GM12878 (cell line): ENCODE measurements around the gene SASH3. TPM values are rescaled to one million over a fixed set of nuclear protein-coding genes. Genes with fewer than 3 reads are reported as not detected.

ENCODE experiments used
- ATAC-seq: fragments of 200-7000 bp; cut with Tn5 transposase; 3 replicates; pipeline ENCODE4 v1.9.1; 2020; ENCODE audit warnings: mild to moderate bottlenecking, moderate library complexity
- BruUV-seq: library from RNA; stranded (reverse); fragments of 400-500 nt; replicated peaks from 2 replicates; lab custom pipeline; 2021; lab: Mats Ljungman, UMichigan
- CTCF ChIA-PET: fragments of 300-600 bp; sonication (Branson Sonifier 250); formaldehyde crosslinking; extraction: SDS; loops from one replicate; lab custom pipeline; 2021; ENCODE audit warnings: inconsistent platforms; lab: Yijun Ruan, JAX
- POLR2A ChIA-PET: fragments of 350-600 bp; formaldehyde crosslinking; extraction: SDS; loops from one replicate; lab custom pipeline; 2021; ENCODE audit warnings: inconsistent platforms; lab: Charles Lee
- RAD21 ChIA-PET: fragments of 300-600 bp; sonication (Branson Sonifier 250); formaldehyde crosslinking; loops from one replicate; lab custom pipeline; 2023; ENCODE audit warnings: antibody characterized with exemption; ENCODE audit not compliant: unreplicated experiment; lab: Charles Lee
- SMC1A ChIA-PET: fragments of 300-600 bp; sonication (Branson Sonifier 250); formaldehyde crosslinking; loops from one replicate; lab custom pipeline; 2023; ENCODE audit not compliant: unreplicated experiment, uncharacterized antibody; lab: Charles Lee
- DNase-seq: peaks from one replicate; pipeline ENCODE4 v3.0.0-alpha.2; 2011; ENCODE audit warnings: low read depth, low spot score
- FAIRE-seq: peaks from 3 replicates; lab custom pipeline; 2011; peaks lifted over from hg19 to GRCh38; lab: Jason Lieb, UNC
- H2AFZ ChIP-seq: 2 replicates; pipeline ENCODE4 v1.6.0; 2011; ENCODE audit warnings: low read depth, low read length, control low read depth; ENCODE audit not compliant: control insufficient read depth
- H3K27ac ChIP-seq: 2 replicates; pipeline ENCODE4 v1.5.1; 2011; ENCODE audit warnings: control low read depth; ENCODE audit not compliant: control insufficient read depth, insufficient read depth
- H3K27me3 ChIP-seq, 2 experiments: replicated peaks in 1 of 2; 2 replicates each; pipeline versions ENCODE4 v1.6.0 to v1.6.1; 2011; ENCODE audit warnings: low read length in 1 of 2; ENCODE audit not compliant: control insufficient read depth in 2 of 2, insufficient read depth in 2 of 2
- H3K36me3 ChIP-seq, 2 experiments: 2 replicates each; pipeline ENCODE4 v1.5.1; 2011; ENCODE audit warnings: low read length in 1 of 2; ENCODE audit not compliant: control insufficient read depth in 2 of 2, insufficient read depth in 2 of 2
- H3K4me1 ChIP-seq: 2 replicates; pipeline ENCODE4 v1.6.1; 2011; ENCODE audit warnings: mild to moderate bottlenecking, low read length, moderate library complexity, mixed read lengths; ENCODE audit not compliant: control insufficient read depth, insufficient read depth
- H3K4me2 ChIP-seq: 2 replicates; pipeline ENCODE4 v1.6.0; 2011; ENCODE audit warnings: control low read depth; ENCODE audit not compliant: control insufficient read depth, insufficient read depth
- H3K4me3 ChIP-seq: fragments of 200-600 bp; sonication (generic); 2 replicates; pipeline ENCODE4 v1.5.1; 2016
- H3K79me2 ChIP-seq: 2 replicates; pipeline ENCODE4 v1.6.0; 2011; ENCODE audit warnings: low read length; ENCODE audit not compliant: control insufficient read depth, insufficient read depth
- H3K9ac ChIP-seq: 2 replicates; pipeline ENCODE4 v1.8.0; 2011; ENCODE audit warnings: low read length, control low read depth, mixed read lengths; ENCODE audit not compliant: control insufficient read depth, insufficient read depth
- H3K9me3 ChIP-seq: replicated peaks from 3 replicates; pipeline ENCODE4 v1.5.1; 2011; ENCODE audit warnings: mild to moderate bottlenecking, low read length; ENCODE audit not compliant: control insufficient read depth, insufficient read depth
- H4K20me1 ChIP-seq: 2 replicates; pipeline ENCODE4 v1.6.0; 2011; ENCODE audit not compliant: control insufficient read depth, insufficient read depth
- BRCA1 ChIP-seq: IDR thresholded peaks from 2 replicates; pipeline ENCODE4 v1.6.1; 2011; ENCODE audit warnings: low read depth, low read length, improper control_type of control experiment
- CEBPB ChIP-seq, 2 experiments: fragments of 150-350 bp in 1 of 2; IDR thresholded peaks; 2 replicates each; pipeline ENCODE4 v1.6.1; 2012 to 2014; ENCODE audit warnings: low read depth in 2 of 2, low read length in 2 of 2, borderline replicate concordance in 1 of 2, inconsistent platforms in 1 of 2
- CHD2 ChIP-seq: IDR thresholded peaks from 2 replicates; pipeline ENCODE4 v1.6.1; 2011; ENCODE audit warnings: low read depth, low read length, improper control_type of control experiment, borderline replicate concordance
- CREB1 ChIP-seq: IDR thresholded peaks from 2 replicates; pipeline ENCODE4 v1.6.1; 2012; ENCODE audit warnings: low read depth, mild to moderate bottlenecking, inconsistent platforms
- EGR1 ChIP-seq, 2 experiments: IDR thresholded peaks; 1 replicate in 1 of 2; 2 replicates in 1 of 2; pipeline ENCODE4 v1.6.1; 2011 to 2012; ENCODE audit warnings: low read depth in 2 of 2, low read length in 2 of 2, borderline replicate concordance in 1 of 2, mild to moderate bottlenecking in 1 of 2, moderate library complexity in 1 of 2
- ETV6 ChIP-seq, 2 experiments: fragments of 450-650 bp in 1 of 2; IDR thresholded peaks in 1 of 2; conservative IDR thresholded peaks in 1 of 2; 2 replicates each; pipeline ENCODE4 v1.6.1; 2014; ENCODE audit warnings: antibody characterized with exemption in 1 of 2, borderline replicate concordance in 1 of 2, low read depth in 1 of 2, mild to moderate bottlenecking in 1 of 2, moderate library complexity in 1 of 2
- HCFC1 ChIP-seq: fragments of 150-350 bp; IDR thresholded peaks from 2 replicates; pipeline ENCODE4 v1.6.1; 2014; ENCODE audit warnings: low read length
- JUNB ChIP-seq: IDR thresholded peaks from 2 replicates; pipeline ENCODE4 v1.6.1; 2016; ENCODE audit warnings: antibody characterized with exemption, mild to moderate bottlenecking
- MTA3 ChIP-seq: IDR thresholded peaks from 2 replicates; pipeline ENCODE4 v1.6.1; 2012; ENCODE audit warnings: low read length, inconsistent platforms, borderline replicate concordance
- POU2F2 ChIP-seq: IDR thresholded peaks from 3 replicates; pipeline ENCODE4 v1.6.1; 2011; ENCODE audit warnings: low read depth, mild to moderate bottlenecking, low read length, borderline replicate concordance
- SP1 ChIP-seq: IDR thresholded peaks from one replicate; pipeline ENCODE4 v1.6.1; 2011; ENCODE audit warnings: low read depth, low read length
- SRF ChIP-seq, 2 experiments: IDR thresholded peaks; 2 replicates each; pipeline ENCODE4 v1.6.1; 2011; ENCODE audit warnings: low read depth in 2 of 2, low read length in 2 of 2, mild to moderate bottlenecking in 1 of 2, moderate library complexity in 1 of 2
- TCF12 ChIP-seq: IDR thresholded peaks from 2 replicates; pipeline ENCODE4 v1.6.1; 2011; ENCODE audit warnings: low read depth, mild to moderate bottlenecking, low read length
- ZNF207 ChIP-seq: fragments of 450-650 bp; IDR thresholded peaks from 2 replicates; pipeline ENCODE4 v1.6.1; 2014; ENCODE audit warnings: antibody characterized with exemption, mild to moderate bottlenecking, borderline replicate concordance
- ZNF217 ChIP-seq: fragments of 450-650 bp; IDR thresholded peaks from 2 replicates; pipeline ENCODE4 v1.6.1; 2017; ENCODE audit warnings: antibody characterized with exemption, mild to moderate bottlenecking
- WGBS: methylation state at CpG from one replicate; pipeline ENCODE4 v1.1.6; 2016; ENCODE audit warnings: low lambda C conversion rate; ENCODE audit not compliant: insufficient replicate concordance, insufficient coverage; ENCODE audit errors: missing lambda C conversion rate; 5-methylcytosine and 5-hydroxymethylcytosine counted together
- in situ Hi-C: fragments of 300-500 bp; cut with MboI; formaldehyde crosslinking; loops from 9 replicates; pipeline ENCODE4 v1.14.3; 2018; ENCODE audit warnings: mixed read lengths
- intact Hi-C: fragments of 100-400 bp; cut with micrococcal nuclease; formaldehyde crosslinking; loops from one replicate; pipeline ENCODE4 v1.14.2; 2022; ENCODE audit not compliant: unreplicated experiment
- polyA plus RNA-seq, 11 experiments: library from polyadenylated mRNA; depleted of rRNA in 4 of 11; unstranded in 6 of 11; stranded (reverse) in 5 of 11; fragments of >200 nt; fragmentation: Nextera tagmentation in 4 of 11; fragmentation: Illumina TruSeq in 1 of 11; extraction: Ambion mirVana in 4 of 11; extraction: Trizol in 1 of 11; gene quantifications; 1 replicate in 1 of 11; 2 replicates in 10 of 11; pipeline versions ENCODE4 v1.2.1 to v1.2.3, GENCODE V29; 2011 to 2016; ENCODE audit warnings: inconsistent platforms in 2 of 11, missing spikeins in 2 of 11, low read depth in 1 of 11
- total RNA-seq, 4 experiments: library from RNA; depleted of rRNA in 3 of 4; stranded (reverse); fragments of >200 nt in 3 of 4; fragmentation: Illumina TruSeq in 1 of 4; extraction: Trizol in 1 of 4; gene quantifications; 2 replicates each; pipeline versions ENCODE4 v1.2.1 to v1.2.3, GENCODE V29; 2013 to 2021
- TF ChIP-seq, protein P1 (sequence below): fragments of 450-650 bp; IDR thresholded peaks from 2 replicates; pipeline ENCODE4 v1.6.1; 2017; ENCODE audit warnings: mild to moderate bottlenecking, moderate library complexity
- TF ChIP-seq, protein P2 (sequence below): fragments of 450-650 bp; IDR thresholded peaks from 2 replicates; pipeline ENCODE4 v1.6.1; 2016; ENCODE audit warnings: mild to moderate bottlenecking
- TF ChIP-seq, protein P3 (sequence below): IDR thresholded peaks from 2 replicates; pipeline ENCODE4 v1.6.1; 2012; ENCODE audit warnings: low read depth, low read length, improper control_type of control experiment

Gene SASH3
- total and polyA plus RNA-seq, 10 of the 15 experiments (the other 5 are each of a cell fraction or from before 2014, with no cell fraction given) = 23.1 to 233 (median 160) TPM

DNA sequence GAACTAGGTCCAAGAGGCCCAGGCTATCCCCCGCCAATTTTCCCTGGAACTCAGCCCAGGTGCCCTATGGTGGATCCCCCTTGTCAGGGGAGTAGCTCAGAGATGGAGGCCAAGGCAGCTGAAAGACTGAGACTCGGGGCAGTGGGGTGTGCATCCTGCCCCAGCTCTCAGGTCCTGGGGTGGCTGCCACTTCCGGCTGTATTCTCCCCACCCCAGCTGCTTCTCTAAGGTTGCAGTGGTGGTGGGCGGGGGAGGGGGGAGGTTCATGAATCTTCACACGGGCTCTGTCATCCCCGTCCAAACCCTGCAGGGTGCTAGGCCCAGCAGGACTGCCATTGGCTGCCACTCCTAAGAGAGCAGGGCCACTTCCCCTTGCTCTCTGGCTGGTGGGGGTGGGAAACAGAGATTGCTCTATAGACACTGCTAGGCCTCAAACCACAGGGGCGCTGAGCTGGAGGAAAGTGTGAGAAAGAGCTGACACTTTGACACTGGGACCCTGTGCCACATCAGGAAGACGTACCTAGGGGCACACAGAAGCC is 1.5 kb downstream of the SASH3 start:
- ChIA-PET RAD21 (interaction anchor here (1.0 to 7.0 kb wide), 11 partner anchors 9 to 328 kb away, joined by 3 to 166 read pairs (median 4); partner anchors contain the start of gene XPNPEP2), CTCF (interaction anchor here (0.7 to 4.9 kb wide), 10 partner anchors 10 to 279 kb away, joined by 3 to 66 read pairs (median 3); no protein-coding TSS in a partner anchor), POLR2A (interaction anchor here (0.6 to 11.2 kb wide), 10 partner anchors 11 to 392 kb away, joined by 3 to 169 read pairs (median 4); partner anchors contain the start of gene UTP14A), SMC1A (interaction anchor here (1.1 to 14.8 kb wide), 9 partner anchors 9 to 389 kb away, joined by 3 to 165 read pairs (median 5); no protein-coding TSS in a partner anchor)
- peak overlapping the region; percentile 84 for H3K4me3 ChIP-seq
- peaks cover 54% of the 10 kb centered on the region for H3K4me1 ChIP-seq
- DNase-seq (peak; percentile 83), FAIRE-seq (peak; percentile 81), ATAC-seq (peak; percentile 79)
- H3K9ac ChIP-seq = peak overlapping the region; percentile 93
- peak overlapping the region; percentile 92 for H3K4me2 ChIP-seq
- no peak overlapping the region for H2AFZ ChIP-seq
- peak overlapping the region; percentile 96 for H3K27ac ChIP-seq
- peaks cover 70% of the 10 kb centered on the region for H3K79me2 ChIP-seq
- BruUV-seq = no TSS peak
- no peaks in the 10 kb centered on the region for H4K20me1 ChIP-seq
- WGBS = 0% methylated on average over 7 of the region's 8 CpGs
- H3K36me3 ChIP-seq = peaks cover 0 to 8% of the 10 kb centered on the region in 2 experiments; a peak in 2 of 4 replicates
- intact Hi-C loops = loop anchor here (1.0 to 2.0 kb wide), 2 partner anchors 12 to 22 kb away; no protein-coding TSS in a partner anchor
- in situ Hi-C loops = no loop called here
- no peaks in the 10 kb centered on the region for H3K9me3 ChIP-seq
- H3K27me3 ChIP-seq = no peaks in the 10 kb centered on the region
- TF ChIP-seq, protein P1, sequence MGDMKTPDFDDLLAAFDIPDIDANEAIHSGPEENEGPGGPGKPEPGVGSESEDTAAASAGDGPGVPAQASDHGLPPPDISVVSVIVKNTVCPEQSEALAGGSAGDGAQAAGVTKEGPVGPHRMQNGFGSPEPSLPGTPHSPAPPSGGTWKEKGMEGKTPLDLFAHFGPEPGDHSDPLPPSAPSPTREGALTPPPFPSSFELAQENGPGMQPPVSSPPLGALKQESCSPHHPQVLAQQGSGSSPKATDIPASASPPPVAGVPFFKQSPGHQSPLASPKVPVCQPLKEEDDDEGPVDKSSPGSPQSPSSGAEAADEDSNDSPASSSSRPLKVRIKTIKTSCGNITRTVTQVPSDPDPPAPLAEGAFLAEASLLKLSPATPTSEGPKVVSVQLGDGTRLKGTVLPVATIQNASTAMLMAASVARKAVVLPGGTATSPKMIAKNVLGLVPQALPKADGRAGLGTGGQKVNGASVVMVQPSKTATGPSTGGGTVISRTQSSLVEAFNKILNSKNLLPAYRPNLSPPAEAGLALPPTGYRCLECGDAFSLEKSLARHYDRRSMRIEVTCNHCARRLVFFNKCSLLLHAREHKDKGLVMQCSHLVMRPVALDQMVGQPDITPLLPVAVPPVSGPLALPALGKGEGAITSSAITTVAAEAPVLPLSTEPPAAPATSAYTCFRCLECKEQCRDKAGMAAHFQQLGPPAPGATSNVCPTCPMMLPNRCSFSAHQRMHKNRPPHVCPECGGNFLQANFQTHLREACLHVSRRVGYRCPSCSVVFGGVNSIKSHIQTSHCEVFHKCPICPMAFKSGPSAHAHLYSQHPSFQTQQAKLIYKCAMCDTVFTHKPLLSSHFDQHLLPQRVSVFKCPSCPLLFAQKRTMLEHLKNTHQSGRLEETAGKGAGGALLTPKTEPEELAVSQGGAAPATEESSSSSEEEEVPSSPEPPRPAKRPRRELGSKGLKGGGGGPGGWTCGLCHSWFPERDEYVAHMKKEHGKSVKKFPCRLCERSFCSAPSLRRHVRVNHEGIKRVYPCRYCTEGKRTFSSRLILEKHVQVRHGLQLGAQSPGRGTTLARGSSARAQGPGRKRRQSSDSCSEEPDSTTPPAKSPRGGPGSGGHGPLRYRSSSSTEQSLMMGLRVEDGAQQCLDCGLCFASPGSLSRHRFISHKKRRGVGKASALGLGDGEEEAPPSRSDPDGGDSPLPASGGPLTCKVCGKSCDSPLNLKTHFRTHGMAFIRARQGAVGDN = peak; percentile 83; the same call in 1 of the 2 replicates
- TF ChIP-seq CEBPB (IDR thresholded peaks at IDR 0.05; ENCODE audit: borderline replicate concordance in 1 of 2, low read depth in 2 of 2, low read length in 2 of 2) (no peak), EGR1 (IDR thresholded peaks at IDR 0.05; ENCODE audit: borderline replicate concordance in 1 of 2, low read depth in 2 of 2, low read length in 2 of 2) (peak in 1 of 2 experiments; percentile 60; a peak in 1 of 3 replicates), ETV6 (conservative IDR thresholded peaks at IDR 0.05 in 1 of 2, IDR thresholded peaks at IDR 0.05 in 1 of 2; ENCODE audit: borderline replicate concordance in 1 of 2, low read depth in 1 of 2) (peak in 1 of 2 experiments; percentile 70; a peak in 1 of 4 replicates), MTA3 (no peak), BRCA1 (no peak), ZNF207 (no peak), JUNB (no peak), CHD2 (peak; percentile 86; the same call in 1 of the 2 replicates), POU2F2 (peak; percentile 51; the same call in 2 of the 3 replicates), ZNF217 (no peak), SRF (IDR thresholded peaks at IDR 0.05; ENCODE audit: low read depth in 2 of 2, low read length in 2 of 2) (no peak), CREB1 (no peak), TCF12 (peak; percentile 80), HCFC1 (no peak), SP1 (peak; percentile 37)
- TF ChIP-seq, protein P2, sequence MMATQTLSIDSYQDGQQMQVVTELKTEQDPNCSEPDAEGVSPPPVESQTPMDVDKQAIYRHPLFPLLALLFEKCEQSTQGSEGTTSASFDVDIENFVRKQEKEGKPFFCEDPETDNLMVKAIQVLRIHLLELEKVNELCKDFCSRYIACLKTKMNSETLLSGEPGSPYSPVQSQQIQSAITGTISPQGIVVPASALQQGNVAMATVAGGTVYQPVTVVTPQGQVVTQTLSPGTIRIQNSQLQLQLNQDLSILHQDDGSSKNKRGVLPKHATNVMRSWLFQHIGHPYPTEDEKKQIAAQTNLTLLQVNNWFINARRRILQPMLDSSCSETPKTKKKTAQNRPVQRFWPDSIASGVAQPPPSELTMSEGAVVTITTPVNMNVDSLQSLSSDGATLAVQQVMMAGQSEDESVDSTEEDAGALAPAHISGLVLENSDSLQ = peak; percentile 65
- TF ChIP-seq, protein P3, sequence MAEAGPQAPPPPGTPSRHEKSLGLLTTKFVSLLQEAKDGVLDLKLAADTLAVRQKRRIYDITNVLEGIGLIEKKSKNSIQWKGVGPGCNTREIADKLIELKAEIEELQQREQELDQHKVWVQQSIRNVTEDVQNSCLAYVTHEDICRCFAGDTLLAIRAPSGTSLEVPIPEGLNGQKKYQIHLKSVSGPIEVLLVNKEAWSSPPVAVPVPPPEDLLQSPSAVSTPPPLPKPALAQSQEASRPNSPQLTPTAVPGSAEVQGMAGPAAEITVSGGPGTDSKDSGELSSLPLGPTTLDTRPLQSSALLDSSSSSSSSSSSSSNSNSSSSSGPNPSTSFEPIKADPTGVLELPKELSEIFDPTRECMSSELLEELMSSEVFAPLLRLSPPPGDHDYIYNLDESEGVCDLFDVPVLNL = no peak
